ENCODE data around the gene GDF11.

The GDF11 gene

DNA sequence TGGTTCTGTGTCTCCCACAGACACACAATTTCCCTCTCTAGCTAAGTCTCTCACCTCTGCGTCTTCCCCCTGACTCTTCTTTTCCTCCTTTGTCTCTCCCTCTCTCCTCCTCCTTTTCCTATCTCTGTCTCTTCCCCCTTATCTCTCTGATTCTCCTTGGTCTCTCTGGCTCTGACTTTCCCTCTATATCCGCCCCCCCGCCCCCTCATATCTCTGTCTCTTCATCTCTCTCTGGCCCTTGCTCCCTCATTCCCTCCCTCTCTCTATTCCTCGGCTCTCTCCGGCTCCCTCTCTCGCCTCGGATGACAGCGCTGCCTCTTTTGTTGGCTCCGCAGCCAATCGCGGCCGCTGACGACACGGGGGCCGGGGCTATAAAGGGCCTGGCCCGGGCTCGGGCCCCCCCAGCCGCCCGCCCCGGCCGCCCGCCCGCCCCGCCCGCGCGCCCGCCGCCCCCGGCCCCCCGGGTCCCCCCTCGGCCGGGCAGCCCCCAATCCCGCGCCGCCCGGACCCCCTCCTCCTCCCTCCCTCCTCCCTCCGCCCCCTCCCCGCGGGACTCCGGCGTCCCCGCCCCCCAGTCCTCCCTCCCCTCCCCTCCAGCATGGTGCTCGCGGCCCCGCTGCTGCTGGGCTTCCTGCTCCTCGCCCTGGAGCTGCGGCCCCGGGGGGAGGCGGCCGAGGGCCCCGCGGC is at the start of gene GDF11:
Gene GDF11, plus strand, starts transcription at position 404 of the 687 bp plus-strand sequence. Its CDS starts 195 bp downstream, at position 599.
- DNase-seq = peak; percentile 34

DNA sequence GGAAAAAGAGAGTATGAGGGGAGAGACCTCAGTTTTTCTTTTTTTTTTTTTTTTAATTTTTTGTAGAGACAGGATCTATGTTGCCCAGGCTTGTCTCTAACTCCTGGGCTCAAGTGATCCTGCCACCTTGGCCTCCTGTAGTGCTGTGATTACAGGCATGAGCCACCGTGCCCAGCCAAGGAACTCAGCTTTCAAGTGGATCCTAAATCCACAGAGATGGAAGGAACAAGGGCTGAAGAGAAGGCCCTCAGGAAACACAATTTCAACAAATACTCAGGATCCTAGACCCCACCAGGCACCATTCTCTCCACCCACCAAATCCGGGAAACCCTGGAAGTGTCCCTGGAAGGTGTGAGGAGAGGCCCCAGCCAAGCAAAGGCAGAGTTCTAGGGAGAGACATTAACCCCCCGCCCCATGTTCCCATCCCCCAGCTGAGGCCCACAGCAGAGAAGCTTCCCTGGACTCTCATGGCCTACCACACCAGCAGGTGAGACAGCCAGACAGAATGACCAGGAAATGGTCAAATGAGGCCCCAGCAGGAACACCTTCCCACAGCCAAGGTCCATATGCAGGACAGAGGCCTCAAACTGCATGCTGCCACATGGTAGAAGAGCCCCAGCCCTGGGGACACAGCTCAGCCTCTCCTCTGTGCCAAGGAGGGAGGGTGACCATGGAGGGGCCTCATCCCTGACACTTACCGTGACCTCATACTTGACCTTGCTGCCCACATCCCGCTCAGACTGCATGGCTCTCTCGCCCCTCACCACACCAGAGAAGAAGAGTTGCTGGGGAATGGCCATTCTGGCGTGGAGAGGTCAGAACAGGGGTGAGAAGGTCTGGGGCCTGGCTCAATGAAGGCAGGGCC is 49.4 kb upstream of the GDF11 start:
- DNase-seq = no peak

DNA sequence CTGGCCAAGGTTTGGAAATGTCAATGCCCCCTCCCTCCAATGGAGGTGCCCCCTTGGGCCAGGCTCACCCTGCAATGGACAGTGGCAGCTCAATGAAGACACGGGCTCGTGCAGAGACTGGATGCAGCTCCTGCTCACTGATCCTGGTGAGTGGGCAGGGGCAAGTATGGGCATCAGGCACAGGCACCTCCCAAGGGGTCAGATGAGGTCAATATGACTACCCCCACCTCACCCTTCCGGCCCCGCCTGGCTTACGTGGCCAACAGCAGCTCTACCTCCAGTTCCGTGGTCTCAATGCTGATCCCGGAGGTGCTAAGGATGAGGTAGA is 48.8 kb upstream of the GDF11 start:
- no peak for DNase-seq

DNA sequence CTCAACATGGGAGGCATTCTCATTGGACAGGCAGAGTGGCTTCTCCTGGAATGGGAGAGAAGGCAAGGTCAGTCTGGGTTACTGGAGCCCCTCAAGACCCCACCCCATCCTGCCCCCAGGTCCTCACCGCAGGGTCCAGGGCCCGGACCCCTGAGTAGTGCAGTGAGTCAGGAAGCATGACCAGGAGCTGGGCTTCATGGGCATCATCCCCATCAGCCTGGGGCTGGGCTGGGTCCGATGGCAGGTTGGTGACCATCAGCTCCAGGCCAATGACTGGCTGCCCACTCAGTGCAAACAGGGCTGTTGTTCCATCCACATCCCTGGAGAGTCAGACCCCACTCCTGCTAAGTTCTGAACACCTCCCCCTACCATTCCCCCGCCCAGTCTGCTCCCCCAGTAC is 48.3 kb upstream of the GDF11 start:
- no peak for DNase-seq

DNA sequence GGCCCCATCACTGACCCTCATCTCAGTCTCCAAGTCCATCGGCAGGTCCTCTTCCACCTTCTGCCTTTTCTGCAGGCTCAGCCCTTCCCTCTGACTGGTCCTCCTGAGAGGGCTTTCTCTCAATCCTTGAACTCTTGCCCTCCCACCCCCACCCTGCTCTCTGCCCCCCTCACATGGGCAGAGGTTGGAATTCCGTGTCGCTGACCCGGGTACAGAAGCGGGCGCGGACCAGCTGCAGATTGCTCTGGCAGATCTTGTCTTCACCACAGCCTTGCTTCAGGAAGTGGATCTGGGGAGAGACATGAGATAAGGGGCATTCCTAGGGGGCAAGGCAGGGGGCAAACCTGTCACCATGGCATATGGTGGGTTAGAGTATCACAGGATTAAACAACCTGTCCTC is 47.6 kb upstream of the GDF11 start:
- DNase-seq = no peak

DNA sequence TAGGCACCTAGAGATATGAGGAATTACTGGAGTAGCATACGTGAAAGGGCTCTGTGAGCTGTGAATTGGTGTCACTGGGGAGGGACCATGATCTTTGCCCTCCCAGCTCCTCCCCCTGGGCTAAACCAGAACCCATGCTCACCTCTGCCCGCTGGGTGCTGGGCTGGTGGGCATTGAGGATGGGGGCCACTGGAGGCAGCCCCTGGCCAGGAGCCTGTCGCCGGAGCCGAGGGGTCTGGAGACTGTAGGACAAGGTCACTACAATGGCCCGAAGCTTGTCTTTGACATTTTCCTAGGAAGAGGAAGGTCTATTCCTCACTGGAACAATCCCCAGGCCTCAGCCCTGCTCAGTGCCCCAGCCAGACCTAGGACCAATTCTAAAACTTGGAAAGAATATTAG is 46.8 kb upstream of the GDF11 start:
- no peak for DNase-seq

DNA sequence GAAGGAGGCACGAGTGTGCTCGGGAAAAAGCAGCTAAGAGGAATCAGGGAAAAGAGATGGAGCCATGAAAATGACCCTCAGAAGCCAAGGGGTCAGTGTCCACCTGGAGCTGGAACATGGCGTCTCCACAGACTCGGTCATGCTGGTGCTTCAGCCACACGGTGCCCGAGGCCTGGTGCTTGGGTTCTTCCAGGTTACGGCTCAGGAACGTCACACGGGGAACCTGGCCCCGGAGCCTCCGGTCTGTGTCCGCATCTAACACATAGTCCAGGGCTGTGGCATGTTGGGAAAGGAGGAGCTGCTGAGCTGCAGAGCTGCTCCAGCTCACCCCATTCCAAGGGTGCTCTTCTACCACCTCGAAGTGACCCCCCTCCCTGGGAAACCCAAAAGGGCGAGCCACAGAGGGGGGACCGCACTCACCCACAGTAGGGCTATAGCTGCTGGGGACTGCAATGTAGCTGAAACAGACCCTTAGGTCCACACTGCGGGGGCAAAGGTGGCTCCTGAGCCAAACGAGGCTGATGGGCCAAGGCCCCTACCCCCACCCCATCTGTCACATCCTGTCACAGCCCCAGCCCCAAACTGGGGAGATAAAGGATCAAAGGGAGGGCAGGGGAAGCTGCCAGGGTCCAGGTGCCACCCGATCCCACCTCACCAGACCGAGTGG is 46.0 kb upstream of the GDF11 start:
- no peak for DNase-seq

DNA sequence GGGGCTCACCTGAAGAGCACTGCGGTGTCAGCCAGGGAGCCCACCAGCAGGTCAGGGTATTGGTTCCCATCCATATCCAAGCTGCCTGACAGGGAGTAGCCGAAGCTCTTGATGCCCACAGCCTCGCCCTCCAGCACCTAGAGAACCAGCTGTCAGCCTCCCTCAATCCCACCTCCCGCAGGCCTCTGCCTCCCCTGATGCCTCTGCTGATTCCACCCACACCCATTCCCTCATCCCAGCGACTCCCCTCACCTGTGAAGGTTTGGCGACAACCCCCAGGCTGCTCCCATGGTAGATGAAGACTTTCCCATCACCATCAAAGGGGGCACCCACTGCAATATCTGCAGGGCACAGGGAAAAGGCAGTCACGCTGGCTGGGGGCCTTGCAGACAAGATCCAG is 45.2 kb upstream of the GDF11 start:
- DNase-seq = no peak

DNA sequence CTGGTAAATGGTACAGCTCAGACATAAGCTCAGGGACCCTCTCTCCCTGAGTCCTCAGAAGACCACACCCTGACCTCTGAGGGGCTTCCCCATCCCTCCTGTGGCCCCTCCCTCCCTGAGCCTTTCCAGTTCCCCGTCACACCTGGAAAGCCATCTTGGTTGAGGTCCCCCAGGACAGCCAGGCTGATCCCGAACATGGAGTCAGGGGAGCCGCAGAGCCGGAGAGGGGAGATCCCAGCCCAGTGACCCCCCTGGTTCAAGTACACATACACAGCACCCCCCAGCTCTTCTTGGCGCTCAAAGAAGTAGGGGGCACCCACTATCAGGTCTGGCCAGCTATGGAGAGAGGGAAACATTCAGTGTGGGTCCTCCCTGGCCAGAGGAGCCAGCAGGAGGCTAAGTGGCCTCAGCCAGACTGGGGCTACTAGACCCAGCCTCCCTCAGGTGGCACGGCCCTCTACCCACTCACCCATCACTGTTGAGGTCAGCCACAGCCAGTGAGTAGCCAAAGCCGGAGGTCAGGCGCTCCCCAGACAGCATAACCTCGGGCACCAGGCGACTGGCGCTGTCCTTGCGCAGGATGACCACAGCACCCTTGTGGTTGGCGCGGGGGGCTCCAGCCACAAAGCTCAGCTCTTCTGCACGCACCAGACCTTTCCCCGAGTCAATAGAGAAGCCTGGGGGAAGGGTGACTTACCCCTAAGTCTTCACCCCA is 44.5 kb upstream of the GDF11 start:
- DNase-seq = no peak

DNA sequence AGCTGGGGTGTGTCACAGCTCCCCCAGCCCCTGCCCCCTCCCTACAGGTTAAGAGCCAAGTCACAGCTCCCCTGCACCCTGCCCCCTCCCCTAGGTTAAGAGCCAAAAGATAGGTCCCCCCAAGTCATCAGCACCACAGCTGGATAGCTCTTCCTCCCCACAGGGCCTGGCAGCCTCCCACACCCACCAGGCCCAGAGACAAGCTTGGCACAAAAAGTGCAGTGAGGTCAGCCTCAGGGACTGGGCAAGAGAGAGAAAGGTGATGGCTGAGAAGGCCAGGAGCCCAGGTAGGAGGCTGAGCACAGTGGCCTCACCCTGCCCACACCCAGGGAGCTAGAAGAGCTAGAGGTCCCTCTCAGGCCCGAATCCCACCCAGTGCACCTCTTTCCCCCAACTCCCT is 44.0 kb upstream of the GDF11 start:
- no peak for DNase-seq

DNA sequence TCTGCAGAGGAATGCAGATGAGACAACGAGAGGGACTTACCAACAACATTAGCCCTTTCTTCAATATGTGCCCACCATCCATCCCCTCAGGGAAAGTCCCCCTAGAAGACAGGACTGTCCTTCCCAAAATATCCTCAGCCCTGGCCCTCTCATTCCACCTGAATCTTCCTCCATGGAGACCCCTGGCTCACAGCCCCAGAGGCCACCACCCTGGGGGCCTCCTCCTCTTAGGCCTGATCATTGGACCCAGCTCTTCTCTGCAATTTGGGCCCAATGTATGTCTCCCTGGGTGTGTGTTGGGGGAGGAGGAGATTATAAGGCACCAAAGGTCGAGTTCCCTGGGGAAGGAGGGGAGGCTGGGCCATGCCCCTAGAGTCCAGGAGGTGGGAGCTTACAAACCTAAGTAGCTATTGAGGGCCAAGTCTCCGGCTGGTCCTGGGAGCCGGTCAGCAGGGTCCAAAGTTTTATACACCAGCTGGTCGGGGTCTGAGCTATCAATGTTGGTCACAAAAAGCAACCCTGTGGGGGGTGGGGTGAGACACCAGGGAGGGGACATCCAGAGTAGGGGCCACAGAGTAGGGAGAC is 43.4 kb upstream of the GDF11 start:
- no peak for DNase-seq

DNA sequence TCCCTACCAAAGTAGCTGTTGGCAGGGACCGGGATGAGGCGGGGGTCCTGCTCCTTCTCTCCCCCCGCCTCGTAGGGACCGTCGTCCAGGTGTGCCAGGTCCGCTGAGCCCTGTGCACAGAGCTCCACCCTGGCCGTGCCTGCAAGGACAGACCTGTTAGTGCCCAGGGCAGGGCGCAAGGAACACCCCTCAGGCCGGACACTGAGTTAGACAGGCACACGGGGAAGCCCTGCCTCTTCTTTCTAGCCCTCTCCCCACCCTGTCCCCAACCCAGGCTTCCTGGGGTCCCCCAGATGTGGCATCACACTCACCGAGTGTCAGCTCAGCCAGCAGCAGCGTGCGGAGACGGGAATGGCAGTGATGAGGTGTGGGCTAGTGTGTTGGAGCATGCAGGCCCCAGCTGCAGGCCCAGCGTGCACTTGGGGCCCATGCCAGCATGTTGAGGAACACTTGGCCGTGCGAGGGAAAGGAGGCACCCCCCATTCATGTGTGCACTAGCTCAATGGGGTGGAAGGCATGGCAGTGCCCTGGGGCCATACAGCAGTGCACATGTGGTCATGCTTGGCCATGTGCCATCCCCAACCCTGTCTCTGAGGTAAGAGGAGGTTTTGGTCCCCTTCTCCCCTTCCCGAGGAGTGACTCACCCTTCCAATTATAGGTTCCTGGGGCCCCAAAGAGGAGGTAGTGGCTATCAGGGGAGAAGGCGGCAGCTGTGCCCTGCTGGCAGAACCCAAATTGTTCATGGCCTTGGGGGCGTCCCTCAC is 42.5 kb upstream of the GDF11 start:
- no peak for DNase-seq

DNA sequence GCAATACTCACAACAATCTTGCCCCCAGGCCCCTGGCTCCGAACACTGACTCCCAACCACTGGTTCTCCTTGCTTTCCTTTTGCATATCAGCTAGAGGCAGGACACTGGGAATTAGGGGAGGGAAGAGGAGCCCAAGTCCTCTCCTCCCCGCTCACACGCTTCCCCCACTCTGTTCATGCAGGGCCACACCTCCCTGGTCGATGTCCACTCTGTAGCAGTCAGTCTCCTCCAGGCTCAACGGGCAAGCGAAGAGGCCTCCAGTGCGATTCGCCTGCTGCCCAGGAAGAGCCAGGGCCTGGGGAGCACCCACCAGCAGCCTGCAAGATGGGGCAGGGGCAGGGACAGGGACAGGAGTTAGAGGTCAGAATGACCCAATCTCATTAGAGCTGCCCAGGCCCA is 40.1 kb upstream of the GDF11 start:
- no peak for DNase-seq

DNA sequence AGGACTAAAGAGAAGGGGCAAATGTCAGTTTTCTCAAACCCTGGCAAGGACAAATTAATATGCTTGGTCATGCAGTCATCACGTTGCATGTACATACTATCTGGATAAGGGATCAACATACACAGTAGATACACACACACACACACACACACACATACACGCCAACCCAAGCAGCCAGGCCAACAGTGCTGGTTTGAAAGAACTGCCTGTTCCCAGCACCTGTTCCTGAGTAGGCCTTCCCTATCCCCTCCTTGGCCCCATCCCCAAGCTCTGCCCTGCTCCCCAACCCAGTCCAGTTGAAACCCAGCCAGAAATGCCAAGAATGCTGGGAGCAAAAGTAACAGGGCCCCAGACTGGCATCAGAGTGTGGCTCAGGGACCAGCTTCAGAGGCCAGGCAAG is 39.6 kb upstream of the GDF11 start:
- DNase-seq = no peak

DNA sequence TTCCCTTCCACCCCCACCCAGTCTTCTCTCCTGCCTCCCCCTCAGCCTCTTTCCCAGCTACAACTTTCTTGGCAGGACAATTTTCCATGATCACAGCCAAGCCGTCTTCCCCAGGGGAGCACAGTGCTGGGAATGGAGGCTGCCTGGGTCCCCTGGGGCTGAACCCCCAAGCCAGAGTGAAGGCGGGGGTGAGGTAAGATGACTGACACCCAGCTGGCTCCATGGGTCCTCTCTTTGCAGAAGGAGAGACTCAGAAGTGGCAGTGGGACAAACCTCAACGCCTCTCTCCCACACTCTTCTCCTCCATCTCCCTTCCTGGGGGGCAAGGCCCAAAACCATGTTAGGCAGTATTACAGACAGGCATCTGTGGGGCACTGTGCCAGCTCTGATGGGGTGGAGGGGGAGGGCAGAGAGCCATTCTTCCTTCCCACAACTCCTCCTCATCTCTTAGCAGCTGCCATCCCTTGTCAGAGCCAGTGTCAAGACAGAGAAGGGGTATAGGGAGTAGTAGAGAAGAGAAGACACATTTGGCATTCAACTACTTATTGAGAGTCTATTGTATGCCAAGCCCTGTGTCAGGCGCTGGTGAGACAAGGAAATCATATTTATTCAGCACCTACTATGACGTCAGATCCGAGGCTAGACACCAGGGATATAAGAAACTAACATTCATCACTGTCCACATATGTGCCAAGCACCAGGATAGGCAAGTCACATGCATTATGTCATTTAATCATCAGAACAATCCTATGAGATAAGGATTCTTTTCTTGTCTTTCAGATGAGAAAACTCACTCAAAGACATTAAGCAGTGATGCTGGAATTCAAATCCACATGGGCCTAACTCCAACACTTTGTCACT is 38.8 kb upstream of the GDF11 start:
- DNase-seq = no peak

DNA sequence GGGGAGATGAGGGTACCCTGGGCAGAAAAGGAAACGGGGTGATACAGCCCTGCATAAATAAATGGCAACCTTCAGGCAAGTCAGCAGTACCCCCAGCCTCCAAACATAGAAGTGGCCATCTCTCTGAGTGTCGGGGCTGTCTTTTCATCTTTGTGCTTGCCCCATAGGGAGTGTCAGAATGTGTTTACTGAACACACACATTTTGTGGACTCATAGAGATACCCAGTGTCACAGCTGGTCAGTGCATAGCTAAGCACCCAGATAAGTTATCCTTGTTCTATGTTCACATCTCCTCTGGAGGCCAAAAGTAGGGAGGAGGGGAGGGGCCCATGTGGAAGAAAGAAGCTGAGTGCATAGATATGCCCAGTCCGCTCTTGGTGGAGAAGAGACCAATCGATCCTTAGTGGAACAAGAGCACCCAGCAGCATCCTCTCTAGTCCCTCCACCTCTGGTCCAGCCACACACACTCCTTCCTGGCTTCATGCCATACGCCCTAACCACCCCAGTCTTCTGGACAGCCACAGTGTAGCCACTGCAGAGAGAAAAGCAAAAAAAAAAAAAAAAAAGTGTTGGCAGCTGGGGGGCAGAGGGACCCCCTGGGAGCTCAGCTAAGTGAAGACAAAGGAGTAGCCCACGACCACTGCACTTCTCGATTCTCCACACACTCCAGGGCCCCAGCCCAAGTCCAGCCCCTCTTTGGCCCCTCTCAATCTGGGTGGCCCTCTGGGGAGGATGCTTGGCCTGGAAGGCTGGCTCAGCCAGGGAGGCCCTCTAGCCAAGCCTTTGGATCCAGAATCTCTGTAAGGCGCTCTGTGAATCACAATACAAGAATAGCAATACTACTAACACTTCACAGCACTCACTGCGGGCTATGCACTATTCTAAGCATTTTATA is 37.9 kb upstream of the GDF11 start:
- no peak for DNase-seq

DNA sequence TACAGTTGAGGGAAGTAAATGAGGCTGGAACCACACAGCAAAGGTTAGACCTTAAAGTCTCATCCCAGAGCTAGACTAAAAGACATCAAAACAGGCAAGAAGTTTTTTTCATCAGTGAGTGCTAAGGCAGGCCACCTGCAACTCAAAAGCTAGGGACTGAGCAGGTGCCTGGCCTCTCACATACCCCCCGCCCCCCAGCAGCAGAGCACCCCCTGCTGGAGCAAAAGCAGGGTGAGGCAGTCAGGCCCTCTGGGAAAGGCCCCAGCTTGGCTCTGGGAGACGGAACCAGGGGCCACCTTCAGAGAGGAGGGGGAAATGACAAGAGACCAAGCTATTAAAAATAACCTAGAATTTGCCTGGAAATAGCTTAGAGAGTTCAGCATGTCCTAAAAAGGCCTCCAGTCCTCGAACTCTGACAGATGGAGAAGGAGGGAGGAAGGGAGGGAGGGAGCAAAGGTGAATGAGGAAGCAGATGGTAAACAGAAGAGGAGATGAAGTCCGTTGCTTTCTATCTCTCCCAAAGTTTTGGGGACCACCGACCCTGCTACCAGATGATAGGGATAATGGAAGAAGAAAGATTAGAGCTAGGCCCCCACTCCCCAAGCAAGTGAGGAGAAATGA is 37.0 kb upstream of the GDF11 start:
- no peak for DNase-seq

DNA sequence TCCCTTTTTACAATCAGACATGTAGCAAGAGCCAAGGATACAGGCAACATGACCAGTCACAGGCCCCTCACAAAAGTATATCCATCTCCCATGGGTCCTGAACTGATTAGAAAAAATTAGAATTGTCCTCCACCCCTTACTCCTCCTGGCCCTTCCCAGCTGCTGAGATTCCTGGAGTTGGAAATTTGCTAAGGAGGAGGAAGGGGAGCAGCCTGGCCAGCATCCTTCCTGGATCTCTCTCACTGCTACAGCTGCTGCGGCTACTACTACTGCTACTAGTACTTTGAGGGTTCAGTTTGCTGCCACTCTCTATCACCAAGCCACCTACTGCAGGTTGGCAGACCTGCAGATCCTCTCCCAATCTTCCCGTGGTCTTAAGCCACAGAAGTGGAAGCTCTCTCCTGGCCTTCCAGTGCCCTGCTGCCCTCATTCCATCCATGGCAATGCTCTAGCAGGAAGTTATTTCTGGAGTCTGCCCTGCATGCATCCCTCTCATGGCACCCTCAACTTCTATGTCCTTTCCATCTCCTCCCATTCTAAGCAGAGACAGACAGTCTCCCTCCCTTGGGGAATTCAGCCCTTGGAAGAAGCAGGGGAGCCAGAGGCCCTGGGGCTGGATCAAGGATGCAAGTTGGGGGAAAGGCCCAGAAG is 36.2 kb upstream of the GDF11 start:
- no peak for DNase-seq

DNA sequence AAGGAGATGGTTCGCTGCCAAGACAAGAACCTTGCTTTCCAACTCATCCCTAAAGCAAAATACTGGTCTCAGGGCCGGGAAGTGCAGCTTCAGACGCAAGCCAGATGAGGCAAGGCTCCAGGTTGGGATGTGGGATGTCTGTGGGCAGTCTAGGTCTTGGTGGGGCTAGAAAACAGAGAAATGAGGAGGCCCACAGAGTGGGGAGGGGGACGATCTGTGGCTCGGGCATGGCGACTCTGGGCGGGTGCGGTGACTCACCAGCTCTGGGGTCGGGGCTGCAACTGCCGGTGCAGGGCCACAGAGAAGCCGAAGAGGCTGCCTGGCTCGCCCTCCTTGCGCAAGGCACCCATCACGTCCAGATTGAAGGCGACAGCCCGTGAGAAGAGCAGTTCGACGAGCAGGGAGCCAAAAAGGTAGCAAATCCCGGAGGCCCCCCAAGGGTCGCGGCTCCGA is 35.7 kb upstream of the GDF11 start:
- DNase-seq = no peak

Data from NCI-H2029 treated with DMSO at 0.1 percent for 48 hours (cell line).